HL-60 (cell line): Measurements from ENCODE around the gene USP20.

Experiments used
- DNase-seq, 2 experiments: peaks; one replicate each; pipeline ENCODE4 v3.0.0-alpha.2; 2010 to 2020; ENCODE audit warnings: low read depth in 1 of 2, low spot score in 1 of 2
- H3K27ac ChIP-seq: fragments of 250-450 bp; sonication (Bioruptor Pico); replicated peaks from 2 replicates; pipeline ENCODE4 v1.5.1; 2020; ENCODE audit warnings: mild to moderate bottlenecking, moderate library complexity
- H3K27me3 ChIP-seq: fragments of 250-450 bp; sonication (Bioruptor Pico); 2 replicates; pipeline ENCODE4 v1.5.1; 2021; ENCODE audit warnings: mild to moderate bottlenecking, moderate library complexity; ENCODE audit not compliant: insufficient read depth, poor library complexity, severe bottlenecking
- H3K4me3 ChIP-seq: replicated peaks from 2 replicates; pipeline ENCODE4 v1.5.1; 2011; ENCODE audit warnings: mild to moderate bottlenecking, control low read depth, low read length; ENCODE audit not compliant: insufficient read depth
- CTCF ChIP-seq: IDR thresholded peaks from one replicate; pipeline ENCODE4 v1.5.1; 2011; ENCODE audit warnings: low read length, control low read depth, inconsistent platforms; ENCODE audit not compliant: insufficient read depth
- GABPA ChIP-seq: IDR thresholded peaks from 2 replicates; pipeline ENCODE4 v1.6.1; 2012; ENCODE audit warnings: low read depth
- POLR2AphosphoS5 ChIP-seq: IDR thresholded peaks from 2 replicates; pipeline ENCODE4 v1.6.1; 2012; ENCODE audit warnings: low read depth
- REST ChIP-seq: IDR thresholded peaks from 2 replicates; pipeline ENCODE4 v1.6.1; 2012; ENCODE audit warnings: low read depth; ENCODE audit not compliant: insufficient replicate concordance
- SPI1 ChIP-seq: IDR thresholded peaks from 2 replicates; pipeline ENCODE4 v1.6.1; 2012; ENCODE audit warnings: low read depth, mild to moderate bottlenecking, borderline replicate concordance

USP20 gene

GRCh38 chr9:129826344-129826743, 8.9 kb upstream of the USP20 start:
- no peak overlapping the region for H3K27ac ChIP-seq
- no peak for DNase-seq
- no peaks in the 10 kb centered on the region for H3K27me3 ChIP-seq
- H3K4me3 ChIP-seq: no peak overlapping the region
- TF ChIP-seq SPI1 (no peak), CTCF (no peak), POLR2AphosphoS5 (no peak), GABPA (no peak), REST (no peak)

GRCh38 chr9:129826759-129827158, 8.5 kb upstream of the USP20 start:
- no peak overlapping the region for H3K27ac ChIP-seq
- TF ChIP-seq REST (no peak), SPI1 (no peak), POLR2AphosphoS5 (no peak), CTCF (no peak), GABPA (no peak)
- no peak for DNase-seq
- no peak overlapping the region for H3K4me3 ChIP-seq
- no peaks in the 10 kb centered on the region for H3K27me3 ChIP-seq

- TF ChIP-seq POLR2AphosphoS5: no peak
- TF ChIP-seq SPI1: no peak
- TF ChIP-seq REST: no peak
- no peak for TF ChIP-seq CTCF
- TF ChIP-seq GABPA: no peak
- H3K27ac ChIP-seq: no peak overlapping the region
- H3K4me3 ChIP-seq: no peak overlapping the region
- no peaks in the 10 kb centered on the region for H3K27me3 ChIP-seq
- DNase-seq: no peak
Observed at GRCh38 chr9:129828051-129828450, 7.2 kb upstream of the USP20 start.
